HepG2 (cell line): Measurements from ENCODE around the gene CMTM4. TPM values are rescaled to one million over a fixed set of nuclear protein-coding genes. Genes with fewer than 3 reads are reported as not detected.

Experiments
- CENPBD1 ChIP-seq: sonication (generic); formaldehyde crosslinking; IDR thresholded peaks from 2 replicates; pipeline ENCODE4 v1.8.0; 2022; ENCODE audit warnings: missing genetic modification reagents, low read depth, mild to moderate bottlenecking, borderline replicate concordance
- KLF15 ChIP-seq: sonication (generic); formaldehyde crosslinking; IDR thresholded peaks from 2 replicates; pipeline ENCODE4 v1.8.1; 2023; ENCODE audit warnings: borderline replicate concordance, mild to moderate bottlenecking, inconsistent platforms, missing genetic modification reagents, mixed read lengths
- LBX2 ChIP-seq: sonication (generic); formaldehyde crosslinking; IDR thresholded peaks from 2 replicates; pipeline ENCODE4 v1.5.0; 2020; ENCODE audit warnings: missing genetic modification reagents, mild to moderate bottlenecking, borderline replicate concordance
- MLX ChIP-seq: IDR thresholded peaks from 2 replicates; pipeline ENCODE4 v1.6.1; 2016
- MTERF4 ChIP-seq: sonication (generic); formaldehyde crosslinking; IDR thresholded peaks from 2 replicates; pipeline ENCODE4 v1.8.0; 2023; ENCODE audit warnings: mild to moderate bottlenecking, missing genetic modification reagents
- NCOR1 ChIP-seq: fragments of 200-600 bp; sonication (generic); IDR thresholded peaks from 2 replicates; pipeline ENCODE4 v1.7.0; 2017; ENCODE audit warnings: antibody characterized with exemption, low read length, borderline replicate concordance
- NFE2L2 ChIP-seq: fragments of 150-350 bp; IDR thresholded peaks from 2 replicates; pipeline ENCODE4 v1.6.1; 2014; ENCODE audit warnings: low read length
- NR2F1 ChIP-seq, 2 experiments: fragments of 450-650 bp in 1 of 2; formaldehyde crosslinking in 1 of 2; IDR thresholded peaks; 2 replicates each; pipeline versions ENCODE4 v1.5.0 to v1.6.1; 2016 to 2020; ENCODE audit warnings: mild to moderate bottlenecking in 1 of 2, missing compliant biosample characterization in 1 of 2, missing genetic modification reagents in 1 of 2, moderate library complexity in 1 of 2
- NR3C1 ChIP-seq: sonication (generic); formaldehyde crosslinking; IDR thresholded peaks from 2 replicates; pipeline ENCODE4 v1.4.0; 2020; ENCODE audit warnings: missing genetic modification reagents
- PHF5A ChIP-seq: IDR thresholded peaks from one replicate; pipeline ENCODE4 v1.6.1; 2018; ENCODE audit warnings: low read depth, missing genetic modification reagents; ENCODE audit not compliant: unreplicated experiment
- PRDM10 ChIP-seq: sonication (generic); formaldehyde crosslinking; IDR thresholded peaks from 2 replicates; pipeline ENCODE4 v1.4.0; 2020; ENCODE audit warnings: low read depth, missing genetic modification reagents
- SALL2 ChIP-seq: sonication (generic); formaldehyde crosslinking; IDR thresholded peaks from 2 replicates; pipeline ENCODE4 v1.8.1; 2023; ENCODE audit warnings: mild to moderate bottlenecking, missing genetic modification reagents, inconsistent platforms
- SIX4 ChIP-seq: sonication (generic); formaldehyde crosslinking; IDR thresholded peaks from 2 replicates; pipeline ENCODE4 v1.4.0; 2020; ENCODE audit warnings: missing genetic modification reagents
- SSRP1 ChIP-seq: IDR thresholded peaks from 2 replicates; pipeline ENCODE4 v1.6.1; 2016; ENCODE audit warnings: control low read depth
- TARDBP ChIP-seq: sonication (generic); formaldehyde crosslinking; IDR thresholded peaks from 2 replicates; pipeline ENCODE4 v1.8.0; 2022; ENCODE audit warnings: mild to moderate bottlenecking, missing genetic modification reagents
- TBX2 ChIP-seq: sonication (generic); formaldehyde crosslinking; IDR thresholded peaks from 2 replicates; pipeline ENCODE4 v1.5.0; 2020; ENCODE audit warnings: missing genetic modification reagents, mild to moderate bottlenecking, borderline replicate concordance
- TFAP4 ChIP-seq: sonication (generic); IDR thresholded peaks from 2 replicates; pipeline ENCODE4 v1.6.1; 2016; ENCODE audit warnings: low read depth, borderline replicate concordance
- ZMYM3 ChIP-seq: sonication (generic); formaldehyde crosslinking; IDR thresholded peaks from 2 replicates; pipeline ENCODE4 v1.5.1; 2020; ENCODE audit warnings: mild to moderate bottlenecking, missing genetic modification reagents
- ZNF33B ChIP-seq: sonication (generic); formaldehyde crosslinking; IDR thresholded peaks from 2 replicates; pipeline ENCODE4 v1.5.1; 2020; ENCODE audit warnings: mild to moderate bottlenecking, missing genetic modification reagents
- ZNF543 ChIP-seq: sonication (generic); formaldehyde crosslinking; IDR thresholded peaks from 2 replicates; pipeline ENCODE4 v1.4.0; 2020; ENCODE audit warnings: mild to moderate bottlenecking, missing genetic modification reagents
- ZNF580 ChIP-seq: IDR thresholded peaks from 2 replicates; pipeline ENCODE4 v1.6.1; 2016; ENCODE audit warnings: low read depth, borderline replicate concordance
- ZNF761 ChIP-seq: sonication (generic); formaldehyde crosslinking; conservative IDR thresholded peaks from 2 replicates; pipeline ENCODE4 v1.4.0; 2020; ENCODE audit warnings: mild to moderate bottlenecking, missing genetic modification reagents
- polyA plus RNA-seq, 8 experiments: library from polyadenylated mRNA; depleted of rRNA in 3 of 8; stranded (reverse) in 7 of 8; unstranded in 1 of 8; fragments of >200 nt; fragmentation: Illumina TruSeq in 4 of 8; extraction: Trizol in 4 of 8; gene quantifications; 2 replicates each; pipeline versions ENCODE4 v1.2.1 to v1.2.3, GENCODE V29; 2011 to 2016; ENCODE audit warnings: low read depth in 4 of 8, missing spikeins in 1 of 8, mixed read lengths in 1 of 8; ENCODE audit not compliant: insufficient read depth in 1 of 8
- total RNA-seq, 5 experiments: library from RNA; depleted of rRNA; stranded (reverse); fragments of >200 nt; fragmentation: Illumina TruSeq; extraction: Trizol; gene quantifications; 2 replicates each; pipeline ENCODE4 v1.2.3, GENCODE V29; 2016; ENCODE audit warnings: low read depth in 1 of 5

Gene CMTM4
- total and polyA plus RNA-seq, 2 of the 13 experiments (the other 11 are each of a cell fraction or from before 2014, with no cell fraction given) = 32.0 to 36.3 TPM

GRCh38 chr16:66695935-66696668, 441 bp downstream of the CMTM4 start (continued):
- TF ChIP-seq TARDBP (CRISPR knock-in tag) (no peak; the same call in 1 of the 2 replicates), NFE2L2 (no peak), ZMYM3 (no peak), ZNF33B (0 out of 2 replicates have a peak, but pooled peaks have one; percentile 71), NR2F1 (CRISPR knock-in tag; IDR thresholded peaks at IDR 0.05) (no peak), MTERF4 (CRISPR knock-in tag) (no peak), SSRP1 (CRISPR knock-in tag) (no peak), PRDM10 (CRISPR knock-in tag) (0 out of 2 replicates have a peak, but pooled peaks have one; percentile 14), MLX (no peak), TFAP4 (no peak), SIX4 (no peak), LBX2 (peak; percentile 21; the same call in 1 of the 2 replicates), PHF5A (CRISPR knock-in tag) (no peak), CENPBD1 (CRISPR knock-in tag) (no peak), ZNF543 (CRISPR knock-in tag) (no peak), NR3C1 (CRISPR knock-in tag) (no peak), ZNF761 (no peak), NCOR1 (no peak), ZNF580 (CRISPR knock-in tag) (no peak), TBX2 (peak; percentile 41; the same call in 1 of the 2 replicates), SALL2 (CRISPR knock-in tag) (no peak), KLF15 (CRISPR knock-in tag) (no peak)
